ENCODE results near the gene DNAAF9. TPM values are rescaled to one million over a fixed set of nuclear protein-coding genes. Genes with fewer than 3 reads are reported as not detected.

DNAAF9 gene
- total RNA-seq, 1 donor from 2014 or later, result 14.1 TPM

- Histone ChIP-seq H3K4me2 (no peak overlapping the region), H3F3A (ENCODE audit: low read depth) (no peaks in the 10 kb centered on the region), H2AFZ (replicated peaks) (no peak overlapping the region), H3K36me3 (no peaks in the 10 kb centered on the region), H3K4me3 (no peak overlapping the region), H3K9me3 (ENCODE audit: low read depth) (no peaks in the 10 kb centered on the region), H3K27me3 (no peaks in the 10 kb centered on the region), H3K9ac (no peak overlapping the region), H3K27ac (no peak overlapping the region), H4K20me1 (ENCODE audit: low read depth) (peaks cover 18% of the 10 kb centered on the region), H3K79me2 (ENCODE audit: low read depth) (peaks cover 21% of the 10 kb centered on the region), H3K4me1 (no peaks in the 10 kb centered on the region)
- DNase-seq (ENCODE audit: low spot score), result no peak
- no peaks in the 10 kb centered on the region for H3K4me1 Mint-ChIP-seq
- H3K9me3 Mint-ChIP-seq, result peaks cover 11% of the 10 kb centered on the region
- TF ChIP-seq EZH2 (IDR thresholded peaks at IDR 0.05) (no peak), EZH2phosphoT487 (IDR thresholded peaks at IDR 0.05) (no peak), CTCF (IDR thresholded peaks at IDR 0.05) (no peak)
- H3K36me3 Mint-ChIP-seq, result peaks cover 10% of the 10 kb centered on the region
- H3K4me3 Mint-ChIP-seq, result no peak overlapping the region
- no peaks in the 10 kb centered on the region for H3K27me3 Mint-ChIP-seq (ENCODE audit: insufficient read depth, low read depth)
- no peak overlapping the region for H3K27ac Mint-ChIP-seq
These were observed 11.0 kb downstream of the DNAAF9 start for GRCh38 chr20:3396492-3396891.

GRCh38 chr20:3392756-3393155 is 14.7 kb downstream of the DNAAF9 start:
- H2AFZ ChIP-seq (replicated peaks), result no peak overlapping the region
- TF ChIP-seq EZH2 (IDR thresholded peaks at IDR 0.05) (no peak), EZH2phosphoT487 (IDR thresholded peaks at IDR 0.05) (no peak), CTCF (IDR thresholded peaks at IDR 0.05) (no peak)
- H3K36me3 ChIP-seq, result no peaks in the 10 kb centered on the region
- H3K9me3 ChIP-seq (ENCODE audit: low read depth), result no peaks in the 10 kb centered on the region
- no peaks in the 10 kb centered on the region for H3F3A ChIP-seq (ENCODE audit: low read depth)
- no peaks in the 10 kb centered on the region for H3K4me1 ChIP-seq
- Mint-ChIP-seq H3K27me3 (ENCODE audit: insufficient read depth, low read depth) (peaks cover 2% of the 10 kb centered on the region), H3K4me3 (no peak overlapping the region), H3K4me1 (peaks cover 8% of the 10 kb centered on the region), H3K27ac (no peak overlapping the region), H3K9me3 (peaks cover 16% of the 10 kb centered on the region), H3K36me3 (peaks cover 13% of the 10 kb centered on the region)
- DNase-seq (ENCODE audit: low spot score), result no peak
- no peak overlapping the region for H3K4me3 ChIP-seq
- H3K27ac ChIP-seq, result no peak overlapping the region
- no peak overlapping the region for H3K9ac ChIP-seq
- H4K20me1 ChIP-seq (ENCODE audit: low read depth), result peaks cover 14% of the 10 kb centered on the region
- H3K27me3 ChIP-seq, result no peaks in the 10 kb centered on the region
- H3K4me2 ChIP-seq, result no peak overlapping the region
- H3K79me2 ChIP-seq (ENCODE audit: low read depth), result peaks cover 17% of the 10 kb centered on the region

- no peak overlapping the region for H3K4me3 ChIP-seq
- peaks cover 20% of the 10 kb centered on the region for H3K79me2 ChIP-seq (ENCODE audit: low read depth)
- no peak overlapping the region for H3K4me2 ChIP-seq
- H3K27ac ChIP-seq, result no peak overlapping the region
- Mint-ChIP-seq H3K27ac (no peak overlapping the region), H3K36me3 (peaks cover 13% of the 10 kb centered on the region), H3K4me1 (peaks cover 8% of the 10 kb centered on the region), H3K4me3 (no peak overlapping the region), H3K27me3 (ENCODE audit: insufficient read depth, low read depth) (peaks cover 2% of the 10 kb centered on the region), H3K9me3 (peaks cover 22% of the 10 kb centered on the region)
- H3K9me3 ChIP-seq (ENCODE audit: low read depth), result no peaks in the 10 kb centered on the region
- DNase-seq (ENCODE audit: low spot score), result no peak
- H4K20me1 ChIP-seq (ENCODE audit: low read depth), result peaks cover 25% of the 10 kb centered on the region
- no peak overlapping the region for H2AFZ ChIP-seq (replicated peaks)
- TF ChIP-seq EZH2 (IDR thresholded peaks at IDR 0.05), result no peak
- H3K36me3 ChIP-seq, result peaks cover 4% of the 10 kb centered on the region
- no peaks in the 10 kb centered on the region for H3K4me1 ChIP-seq
- no peak overlapping the region for H3K9ac ChIP-seq
- H3K27me3 ChIP-seq, result no peaks in the 10 kb centered on the region
- no peaks in the 10 kb centered on the region for H3F3A ChIP-seq (ENCODE audit: low read depth)
These were observed 16.6 kb downstream of the DNAAF9 start for GRCh38 chr20:3390759-3391425.

- Histone ChIP-seq H4K20me1 (ENCODE audit: low read depth) (peaks cover 12% of the 10 kb centered on the region), H3F3A (ENCODE audit: low read depth) (no peaks in the 10 kb centered on the region), H3K4me3 (no peak overlapping the region), H3K27ac (no peak overlapping the region), H2AFZ (replicated peaks) (no peak overlapping the region), H3K9ac (no peak overlapping the region), H3K4me2 (no peak overlapping the region), H3K4me1 (peaks cover 15% of the 10 kb centered on the region), H3K36me3 (peaks cover 4% of the 10 kb centered on the region), H3K9me3 (ENCODE audit: low read depth) (no peaks in the 10 kb centered on the region), H3K27me3 (no peaks in the 10 kb centered on the region), H3K79me2 (ENCODE audit: low read depth) (peaks cover 14% of the 10 kb centered on the region)
- Mint-ChIP-seq H3K9me3 (peaks cover 30% of the 10 kb centered on the region), H3K4me1 (peaks cover 8% of the 10 kb centered on the region), H3K27me3 (ENCODE audit: insufficient read depth, low read depth) (peaks cover 4% of the 10 kb centered on the region), H3K36me3 (peaks cover 20% of the 10 kb centered on the region), H3K4me3 (no peak overlapping the region), H3K27ac (no peak overlapping the region)
- no peak for DNase-seq (ENCODE audit: low spot score)
- TF ChIP-seq EZH2phosphoT487 (IDR thresholded peaks at IDR 0.05), result no peak
- TF ChIP-seq EZH2 (IDR thresholded peaks at IDR 0.05), result no peak
- no peak for TF ChIP-seq CTCF (IDR thresholded peaks at IDR 0.05)
These were observed 23.5 kb downstream of the DNAAF9 start for GRCh38 chr20:3383878-3384495.

All from neural progenitor cell (in vitro differentiated cells).